NCI-H2029 treated with DMSO at 0.1 percent for 48 hours (cell line): ENCODE results near the gene PLSCR3.
"Not testable (repeated sequence)": the region's sequence is repeated elsewhere in the genome, so short reads cannot be mapped to it uniquely, and the experiment has no call there.

Experiments used
- DNase-seq: peaks from one replicate; lab custom pipeline; 2025; lab: John Stamatoyannopoulos, UW

PLSCR3 gene

DNA sequence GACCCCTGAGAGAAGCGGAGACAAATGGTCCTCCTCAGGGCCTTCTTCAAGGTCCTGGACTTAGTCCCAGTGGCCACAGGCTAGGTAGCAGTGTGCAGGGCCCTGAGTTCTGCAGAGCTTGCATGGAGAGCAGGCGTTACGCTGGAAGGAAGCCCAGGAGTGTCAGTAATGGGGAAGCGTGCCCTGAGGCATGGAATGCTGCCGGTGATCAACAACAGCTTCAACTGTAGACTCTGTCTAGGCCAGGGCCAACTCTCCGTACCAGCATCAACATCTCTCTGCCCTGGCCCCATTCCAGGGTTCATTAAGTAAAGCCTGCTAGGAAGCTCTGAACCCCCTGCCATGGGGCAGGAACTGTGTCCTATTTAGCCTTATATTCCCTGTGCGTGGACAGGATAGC, 14.0 kb downstream of the PLSCR3 start:
- DNase-seq: no peak

- DNase-seq: no peak
Measured at GRCh38 chr17:7379134-7379533, 15.2 kb downstream of the PLSCR3 start.

GRCh38 chr17:7374353-7374752, 20.0 kb downstream of the PLSCR3 start:
- DNase-seq: no peak

DNA sequence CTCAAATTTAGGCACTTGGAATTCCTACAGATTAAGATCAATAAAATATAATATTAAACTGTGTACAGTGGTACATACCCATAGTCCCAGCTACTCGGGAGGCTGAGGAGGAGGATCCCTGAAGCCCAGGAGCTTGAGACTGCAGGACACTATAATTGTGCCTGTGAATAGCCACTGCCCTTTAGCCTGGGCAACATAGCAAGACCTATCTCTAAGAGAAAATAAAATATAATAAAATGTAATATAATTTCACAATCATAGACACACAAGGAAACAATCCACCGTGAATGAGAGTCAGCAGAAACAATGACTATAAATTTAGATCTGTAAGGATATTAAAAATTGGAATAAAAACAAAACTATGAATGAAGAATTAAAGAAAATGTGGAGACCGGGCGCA, 23.5 kb downstream of the PLSCR3 start:
- no peak for DNase-seq

DNA sequence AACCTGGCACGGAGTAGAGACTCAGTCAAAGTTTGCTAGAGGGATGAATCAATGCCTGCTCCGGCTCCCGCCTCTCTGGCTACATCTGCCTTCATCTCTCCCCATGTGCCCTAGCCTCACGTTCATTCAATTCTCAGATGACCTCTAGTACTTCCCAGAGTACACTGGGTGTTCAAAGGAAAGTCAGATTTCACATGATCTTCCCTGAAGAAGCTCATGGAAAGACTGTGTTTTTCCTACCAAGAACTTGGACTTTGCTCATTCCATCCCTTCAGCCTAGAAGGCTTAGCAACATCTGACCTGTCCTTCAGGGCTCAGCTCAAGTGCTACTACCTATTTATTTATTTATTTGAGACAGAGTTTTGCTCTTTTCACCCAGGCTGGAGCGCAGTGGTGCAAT, 24.5 kb downstream of the PLSCR3 start:
- no peak for DNase-seq

DNA sequence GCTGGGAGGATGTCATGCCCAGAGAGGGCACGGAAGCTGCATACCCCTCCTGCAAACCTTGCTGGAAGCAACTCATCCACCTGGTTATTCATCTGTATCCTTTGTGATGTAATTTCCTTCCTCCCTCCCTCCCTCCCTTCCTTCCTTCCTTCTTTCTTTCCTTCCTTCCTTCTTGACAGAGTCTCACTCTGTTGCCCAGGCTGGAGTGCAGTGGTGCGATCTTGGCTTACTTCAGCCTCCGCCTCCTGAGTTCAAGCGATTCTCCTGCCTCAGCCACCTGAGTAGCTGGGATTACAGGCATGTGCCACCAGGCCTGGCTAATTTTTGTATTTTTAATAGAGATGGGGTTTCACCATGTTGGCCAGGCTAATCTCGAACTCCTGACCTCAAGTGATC, 25.7 kb downstream of the PLSCR3 start:
- not testable (repeated sequence) for DNase-seq

DNA sequence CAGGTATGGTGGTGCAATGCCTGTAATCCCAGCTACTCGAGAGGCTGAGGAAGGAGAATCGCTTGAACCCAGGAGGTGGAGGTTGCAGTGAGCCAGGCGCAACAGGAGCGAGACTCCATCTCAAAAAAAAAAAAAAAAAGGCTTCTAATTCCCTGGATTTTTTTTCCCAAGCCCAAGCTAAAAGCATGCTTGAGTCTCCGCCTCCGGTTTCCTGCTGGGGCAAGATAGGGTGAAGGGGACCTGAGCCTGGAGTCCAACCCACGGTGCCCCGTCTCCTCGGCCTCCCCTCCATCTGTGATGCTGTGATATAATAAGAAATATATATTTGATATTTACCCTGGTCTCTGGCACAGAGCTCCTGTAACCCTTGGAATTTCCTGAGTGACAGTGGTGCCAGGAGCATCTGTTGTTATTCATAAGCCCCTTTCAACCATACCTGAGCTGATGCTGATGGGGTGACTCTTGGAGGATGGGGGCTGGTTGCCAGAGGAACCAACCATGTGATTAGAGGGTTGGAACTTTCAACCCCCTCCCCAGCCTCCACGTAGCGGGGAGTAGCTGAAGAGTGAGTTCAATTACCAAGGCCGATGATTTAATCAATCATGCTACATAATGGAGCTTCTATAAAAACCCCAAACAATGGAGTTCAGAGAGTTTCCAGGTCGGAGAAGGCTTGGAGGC, 26.3 kb downstream of the PLSCR3 start:
- no peak for DNase-seq

DNA sequence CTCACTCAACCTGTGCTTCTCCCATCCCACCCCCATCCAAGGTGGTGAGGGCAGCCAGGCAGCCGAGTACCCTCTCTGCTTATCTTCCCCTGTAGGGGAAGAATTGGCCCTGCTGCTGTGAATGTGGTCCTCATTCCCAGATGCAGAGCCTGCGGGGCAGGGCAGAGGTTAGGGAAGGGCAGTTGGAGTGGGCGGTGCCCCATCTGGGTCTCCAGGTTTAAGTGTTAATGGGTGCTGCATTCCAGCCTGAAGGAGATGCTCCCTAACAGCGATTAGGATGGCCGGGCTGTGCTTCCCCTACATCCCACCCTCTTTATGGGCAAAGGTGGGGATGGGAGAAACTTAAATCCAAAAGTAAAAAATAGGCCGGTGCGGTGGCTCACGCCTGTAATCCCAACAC, 27.2 kb downstream of the PLSCR3 start:
- no peak for DNase-seq

GRCh38 chr17:7365963-7366362, 28.4 kb downstream of the PLSCR3 start:
- not testable (repeated sequence) for DNase-seq

DNA sequence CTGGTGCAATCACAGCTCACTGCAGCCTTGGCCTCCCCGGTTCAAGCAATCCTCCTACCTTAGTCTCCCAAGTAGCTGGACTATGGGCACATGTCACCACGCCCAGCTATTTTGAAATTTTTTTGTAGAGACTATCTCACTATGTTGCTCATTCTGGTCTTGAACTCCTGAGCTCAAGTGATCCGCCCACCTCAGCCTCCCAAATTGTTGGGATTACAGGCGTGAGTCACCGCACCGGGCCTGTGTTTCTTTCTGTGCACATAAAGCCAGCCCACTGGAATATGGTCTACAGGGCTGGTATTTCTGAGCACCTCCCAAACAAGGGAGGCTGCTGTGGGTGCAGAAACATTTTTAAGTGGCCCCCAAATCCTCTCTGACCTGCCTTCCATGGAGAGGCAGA, 31.0 kb downstream of the PLSCR3 start:
- DNase-seq: no peak

DNA sequence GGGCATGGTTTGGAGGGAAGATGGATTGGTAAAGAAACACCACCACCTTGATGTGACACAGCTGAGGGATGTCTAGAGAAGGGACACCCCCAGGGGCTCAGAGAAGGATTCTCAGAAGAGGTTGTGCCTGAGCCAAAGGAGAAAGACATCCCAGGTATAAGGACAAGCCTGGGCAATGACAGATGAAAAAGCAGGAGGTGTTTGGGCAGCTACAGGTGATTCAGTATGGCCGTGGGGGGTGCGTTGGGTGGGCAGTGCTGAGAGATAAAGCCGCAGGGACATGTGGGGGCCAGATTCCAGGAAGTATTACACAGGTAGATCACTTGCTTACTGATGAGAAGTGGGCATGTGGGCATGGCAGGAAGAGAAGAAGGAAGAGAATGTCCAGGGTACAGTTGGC, 32.4 kb downstream of the PLSCR3 start:
- no peak for DNase-seq

GRCh38 chr17:7357381-7357780, 36.9 kb downstream of the PLSCR3 start:
- DNase-seq: no peak

GRCh38 chr17:7356756-7357155, 37.6 kb downstream of the PLSCR3 start:
- no peak for DNase-seq

DNA sequence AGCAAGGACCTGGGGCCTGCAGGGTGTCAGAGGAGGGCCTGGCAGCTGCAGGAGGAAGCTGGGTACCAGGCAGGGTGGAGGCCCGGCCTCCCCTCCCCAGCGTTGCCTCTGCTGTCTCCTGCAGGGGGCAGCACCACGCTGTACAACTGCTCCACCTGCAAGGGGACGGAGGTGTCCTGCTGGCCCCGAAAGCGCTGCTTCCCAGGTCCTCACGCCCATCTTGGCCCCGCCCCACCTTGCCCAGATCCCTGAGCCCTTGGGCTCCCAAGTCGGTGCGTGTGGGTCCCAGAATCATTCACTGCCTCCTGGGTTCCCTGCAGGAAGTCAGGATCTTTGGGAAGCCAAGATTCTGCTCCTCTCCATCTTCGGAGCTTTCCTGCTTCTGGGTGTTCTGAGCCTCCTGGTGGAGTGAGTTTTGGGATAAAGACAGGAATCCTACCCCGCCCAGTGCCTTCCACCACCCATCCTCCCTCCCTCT, 38.2 kb downstream of the PLSCR3 start:
- no peak for DNase-seq

DNA sequence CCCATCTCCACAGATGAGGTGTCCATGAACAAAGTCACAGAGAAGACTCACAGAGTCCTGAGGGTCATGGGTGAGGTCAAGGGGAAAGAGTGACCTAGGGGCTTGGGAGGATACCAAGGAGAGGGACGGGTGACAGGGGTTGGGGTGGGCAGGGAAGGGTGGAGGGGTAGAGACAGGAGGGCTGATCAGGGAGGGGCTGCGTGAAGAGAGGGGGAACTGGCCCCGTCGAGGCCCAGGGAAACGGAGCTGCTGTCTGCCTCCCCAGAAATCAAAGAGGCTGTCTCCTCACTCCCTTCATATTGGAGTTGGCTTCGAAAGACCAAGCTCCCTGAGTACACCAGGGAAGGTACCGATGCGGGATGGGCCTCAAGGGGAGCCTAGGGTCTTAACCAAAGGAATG, 38.8 kb downstream of the PLSCR3 start:
- no peak for DNase-seq

- no peak for DNase-seq
Measured at GRCh38 chr17:7355053-7355452, 39.3 kb downstream of the PLSCR3 start, which contains the start of gene TMEM95. Gene TMEM95, plus strand, starts transcription at chr17:7355156. Its CDS starts 49 bp downstream, at chr17:7355205.

- DNase-seq: no peak
Measured at GRCh38 chr17:7354262-7354843, 40.0 kb downstream of the PLSCR3 start.

GRCh38 chr17:7352910-7353635, 41.3 kb downstream of the PLSCR3 start:
- no peak for DNase-seq

GRCh38 chr17:7352503-7352889, 41.8 kb downstream of the PLSCR3 start:
- DNase-seq: no peak

DNA sequence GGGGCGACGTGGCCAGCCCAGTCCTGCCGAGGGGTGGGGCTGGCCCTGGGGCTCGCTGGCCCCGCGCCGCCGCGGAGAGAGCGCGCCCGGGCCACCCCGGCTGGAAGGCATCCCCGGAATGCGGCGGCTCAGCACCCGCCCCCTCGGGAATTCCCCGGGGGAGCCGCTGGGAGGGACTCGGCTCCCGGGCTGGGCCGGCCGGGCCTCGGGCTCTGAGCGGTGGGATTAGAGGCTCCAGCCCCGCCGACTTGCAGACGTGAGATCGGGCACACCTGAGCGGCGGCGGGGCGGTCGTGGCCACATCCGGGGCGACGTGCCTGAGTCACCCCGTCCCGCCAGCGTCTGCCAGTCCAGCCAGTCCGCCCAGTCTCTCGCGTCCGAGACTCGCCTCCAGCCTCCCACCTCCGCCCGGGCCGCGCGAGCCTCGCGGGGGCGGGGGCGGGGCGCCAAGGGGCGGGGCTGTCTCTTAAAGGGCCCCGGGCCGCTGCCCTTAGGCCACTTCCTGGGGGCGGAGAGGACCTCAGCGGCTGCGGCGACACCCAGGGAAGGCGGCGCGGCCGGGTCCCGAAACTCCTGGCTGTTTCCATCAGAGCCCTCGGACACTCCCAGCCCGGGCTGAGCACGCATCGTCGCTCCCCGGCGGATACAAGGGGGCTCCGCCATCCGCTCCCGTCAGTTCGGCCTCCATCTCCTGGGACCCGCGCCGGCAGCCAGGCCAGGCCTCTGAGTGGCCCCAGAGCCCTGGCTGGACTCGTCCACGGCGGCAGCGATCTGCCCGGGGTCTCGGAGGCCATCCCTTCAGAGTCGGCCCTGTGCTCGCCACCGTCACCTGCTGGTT, 42.4 kb downstream of the PLSCR3 start, which contains the start of gene KCTD11:
KCTD11 (plus strand) TSS at position 498 of the 838 bp plus-strand sequence.
- DNase-seq: no peak

GRCh38 chr17:7348478-7349242, 45.7 kb downstream of the PLSCR3 start:
- DNase-seq: no peak
